GM18861 (cell line): Measurements from ENCODE around the gene TRPM3.

ENCODE experiments used
- ATAC-seq: cut with Tn5 transposase; IDR thresholded peaks from one replicate; pipeline ENCODE4 v1.9.1; 2021; ENCODE audit not compliant: unreplicated experiment

The TRPM3 gene

DNA sequence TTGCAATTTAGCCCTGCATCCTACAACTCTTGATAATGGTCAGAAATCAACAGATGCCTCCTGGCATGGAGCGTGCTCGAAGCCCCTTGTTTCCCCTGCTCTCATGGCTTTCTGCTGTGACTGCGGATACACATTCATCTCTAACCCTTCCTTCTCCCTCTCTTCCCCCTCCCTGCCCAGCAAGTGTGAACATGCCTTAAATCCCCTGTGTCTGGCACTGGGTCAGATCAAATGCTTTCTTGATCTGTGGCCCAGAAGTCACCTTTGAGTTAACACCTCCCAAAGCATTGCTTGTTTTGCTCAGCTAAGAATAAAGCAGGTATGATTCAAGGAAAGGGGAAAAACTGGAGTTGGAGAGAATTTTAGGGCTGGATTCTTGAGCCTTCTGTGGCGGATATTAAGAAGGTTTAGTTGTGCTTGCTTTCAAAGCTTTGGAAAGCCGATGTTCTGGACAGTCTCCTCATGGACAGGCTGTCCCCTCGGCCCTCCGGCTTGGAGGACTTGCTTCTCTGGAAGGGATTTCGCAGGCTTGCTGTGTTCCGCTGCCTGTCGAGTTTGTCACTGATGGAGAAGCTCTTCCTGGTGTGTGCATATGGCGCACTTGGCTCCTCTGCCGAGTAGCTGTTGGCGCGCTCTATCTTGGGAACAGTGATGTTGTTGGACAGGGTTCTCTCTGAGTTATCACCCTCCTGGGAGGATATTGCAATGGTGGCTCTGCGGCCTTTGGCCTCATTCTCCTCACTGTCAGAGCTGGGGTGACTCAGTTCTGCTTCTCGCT lies 585.7 kb downstream of the TRPM3 start:
- ATAC-seq: no peak

DNA sequence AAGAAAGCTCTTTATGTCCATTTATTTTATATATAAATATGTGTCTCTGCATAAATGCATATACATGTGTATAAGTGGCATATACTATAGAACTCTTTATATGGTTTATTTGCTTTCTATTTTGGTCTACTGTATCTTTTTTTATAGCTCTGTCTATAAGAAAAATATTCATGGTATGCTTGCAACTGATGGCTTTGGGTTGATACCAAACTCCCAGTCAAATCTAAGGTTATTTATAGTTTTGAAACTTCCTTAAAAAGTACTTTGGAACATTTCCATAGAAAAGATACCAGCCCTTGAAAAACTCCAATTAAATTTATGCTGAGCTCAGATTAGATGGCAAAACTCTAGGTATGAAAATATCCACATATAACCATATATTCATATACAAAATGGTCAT lies 587.0 kb downstream of the TRPM3 start:
- no peak for ATAC-seq

DNA sequence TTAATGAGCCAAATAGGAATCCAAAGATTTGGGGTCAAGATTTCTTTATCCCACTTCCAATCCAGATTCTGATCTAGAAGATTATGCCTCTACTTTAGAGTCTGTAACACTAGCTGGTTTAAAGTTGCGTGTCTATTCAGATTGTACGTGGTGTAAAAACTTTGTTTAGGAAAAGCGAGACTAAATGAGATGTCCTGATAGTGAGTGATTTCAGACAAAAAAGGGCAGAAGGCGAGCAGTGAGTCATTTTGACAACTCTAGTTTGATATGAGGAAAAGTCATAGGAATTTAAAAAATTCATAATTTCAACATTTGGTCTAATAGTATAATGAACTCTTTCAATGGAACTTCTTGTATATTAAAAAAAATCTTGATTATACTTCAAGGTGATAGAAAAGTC lies 587.4 kb downstream of the TRPM3 start:
- ATAC-seq: no peak

DNA sequence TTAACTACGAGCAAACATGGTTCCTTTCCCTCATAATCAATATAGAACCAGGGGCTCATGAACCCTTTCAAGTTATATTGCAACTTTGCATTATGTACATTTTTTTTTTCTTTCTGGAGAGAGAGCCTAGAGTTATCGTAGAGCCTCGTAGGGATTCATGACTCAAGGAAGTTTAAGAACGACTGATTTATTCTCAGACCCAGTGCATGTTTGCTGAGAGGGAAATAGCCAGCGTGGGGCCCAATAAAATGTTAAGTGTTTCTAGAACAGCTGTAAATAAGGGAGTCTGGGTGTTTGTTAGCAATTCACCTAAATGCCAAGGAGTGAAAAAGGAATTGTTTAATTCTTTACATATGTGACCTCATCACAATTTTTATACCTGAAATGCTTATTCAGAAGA lies 587.9 kb downstream of the TRPM3 start:
- ATAC-seq: no peak

DNA sequence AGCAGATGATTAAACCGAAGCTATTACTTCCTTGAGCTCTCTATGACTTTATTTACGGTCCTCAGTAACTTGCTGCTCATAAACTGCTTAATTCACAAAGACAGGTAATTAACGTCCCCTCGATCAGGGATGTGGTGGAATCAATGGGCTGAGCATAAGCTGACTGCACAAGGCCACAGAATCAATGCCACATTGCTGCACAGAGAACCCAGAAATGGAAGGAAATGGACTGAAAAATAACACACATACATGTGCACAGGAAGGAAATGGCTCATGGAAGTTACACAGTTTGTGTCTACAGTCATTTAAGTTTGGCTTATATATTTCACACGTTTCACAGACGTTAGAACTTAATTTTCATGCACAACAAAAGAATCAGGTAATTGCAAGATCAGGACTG lies 588.7 kb downstream of the TRPM3 start:
- no peak for ATAC-seq

DNA sequence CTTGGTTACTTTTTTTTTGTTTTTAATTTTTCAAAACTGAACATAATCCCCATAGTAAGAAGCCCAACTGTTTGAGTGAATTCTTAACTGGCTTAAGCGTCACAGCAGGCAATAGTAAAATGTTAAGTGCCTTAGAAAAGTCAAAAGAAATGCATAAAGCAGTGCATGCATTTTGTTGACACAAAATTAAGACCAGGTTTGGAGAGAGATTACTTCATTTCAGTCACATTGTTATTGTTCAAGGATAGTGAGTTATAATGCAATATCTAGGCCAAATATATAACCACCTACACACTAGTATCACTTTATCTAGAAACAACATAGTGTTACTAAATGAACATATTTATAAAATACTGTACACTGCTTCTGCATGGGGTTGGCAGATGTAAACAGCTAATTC lies 590.1 kb downstream of the TRPM3 start:
- no peak for ATAC-seq

DNA sequence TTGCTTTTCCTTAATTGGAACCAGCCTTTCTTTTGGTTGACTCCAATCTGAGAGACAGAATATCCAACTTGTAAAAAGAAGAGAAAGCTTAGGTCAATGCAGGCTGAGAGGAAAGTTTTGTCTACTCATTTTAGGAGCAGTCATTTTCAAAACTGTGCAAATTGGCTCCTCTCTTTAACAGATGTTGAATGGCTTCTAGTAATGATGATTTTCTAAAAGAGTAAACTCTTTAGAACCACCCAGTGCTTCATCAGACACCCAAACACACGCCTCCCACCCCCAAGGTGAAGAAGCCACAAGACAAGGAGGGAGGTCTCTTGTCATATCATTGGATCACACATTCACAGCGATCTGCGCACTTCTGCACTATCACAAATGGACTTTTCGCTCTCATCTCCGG lies 590.7 kb downstream of the TRPM3 start:
- ATAC-seq: no peak

DNA sequence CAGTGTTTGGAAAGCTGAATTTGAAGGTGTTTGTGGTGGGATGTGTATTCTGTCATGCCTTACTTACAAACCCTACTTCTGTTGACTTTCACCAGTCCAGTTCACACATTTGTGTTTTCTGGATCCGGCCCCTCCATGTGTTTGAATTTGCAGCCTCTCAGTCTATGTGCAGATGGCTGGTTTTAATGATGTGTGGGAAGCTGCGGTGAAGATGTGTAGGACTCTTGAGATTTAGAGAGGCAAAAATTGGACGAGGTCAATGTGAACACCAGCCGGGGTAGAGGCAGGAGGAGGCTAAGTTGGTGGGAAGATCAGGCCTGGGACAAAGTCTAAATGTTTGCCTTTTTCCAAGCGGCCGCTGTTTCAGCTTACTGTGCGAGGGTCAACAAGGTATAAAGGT lies 591.6 kb downstream of the TRPM3 start:
- no peak for ATAC-seq

DNA sequence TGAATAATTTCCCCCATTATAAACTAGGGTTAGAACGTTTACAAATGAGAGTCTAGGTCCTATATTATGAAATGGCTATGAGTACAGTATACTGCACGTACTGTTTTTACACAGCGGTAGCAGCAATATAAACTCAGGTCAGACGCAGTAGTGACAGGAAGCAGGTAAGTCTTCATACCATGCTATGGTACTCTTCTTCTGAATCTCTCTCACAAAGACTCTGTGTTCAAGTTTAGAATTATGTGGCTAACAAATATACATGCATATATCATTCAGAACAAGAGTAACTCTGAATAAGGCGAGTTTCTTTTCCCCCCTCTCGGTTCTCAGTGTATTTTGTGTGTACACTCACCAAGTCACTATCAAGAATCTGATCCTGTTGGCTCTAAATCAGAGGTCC lies 592.0 kb downstream of the TRPM3 start:
- no peak for ATAC-seq

DNA sequence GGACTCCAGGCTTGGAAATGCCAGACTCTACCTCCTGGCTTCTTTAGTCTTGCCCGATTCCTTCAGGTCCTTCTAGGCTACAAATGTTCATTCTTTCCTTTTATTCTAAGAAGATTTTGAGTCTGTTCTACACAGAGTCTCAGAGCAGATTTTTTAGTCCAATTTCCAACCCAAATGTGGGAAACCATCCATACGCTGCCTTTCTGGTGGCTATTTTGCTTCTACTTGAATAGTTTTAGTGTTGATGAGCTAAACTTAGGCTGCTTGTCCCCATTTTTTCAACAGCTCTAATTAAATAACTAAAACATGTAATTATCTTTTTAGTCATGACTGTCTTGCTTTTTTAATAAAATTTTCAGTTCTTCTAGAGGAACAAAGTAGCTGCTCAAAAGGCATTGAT lies 594.5 kb downstream of the TRPM3 start:
- no peak for ATAC-seq

DNA sequence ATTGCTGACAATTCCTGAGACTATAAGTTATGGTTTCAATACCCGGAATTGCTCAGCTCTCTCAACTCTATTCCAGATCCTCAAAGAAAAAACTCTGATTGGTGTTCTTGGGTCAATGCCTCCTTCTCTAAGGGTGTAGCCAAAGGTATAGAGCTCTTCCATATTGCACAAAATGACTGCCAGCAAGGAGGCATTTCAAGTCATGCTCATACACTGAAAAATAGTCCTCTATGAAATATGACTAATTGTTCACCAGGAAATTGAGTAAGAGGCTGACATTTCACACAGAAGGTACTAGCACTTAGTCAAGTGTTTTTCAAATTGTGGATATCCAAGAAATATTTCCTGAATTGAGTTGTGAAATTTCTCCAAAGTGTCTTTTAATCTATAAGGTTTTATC lies 595.9 kb downstream of the TRPM3 start:
- no peak for ATAC-seq

DNA sequence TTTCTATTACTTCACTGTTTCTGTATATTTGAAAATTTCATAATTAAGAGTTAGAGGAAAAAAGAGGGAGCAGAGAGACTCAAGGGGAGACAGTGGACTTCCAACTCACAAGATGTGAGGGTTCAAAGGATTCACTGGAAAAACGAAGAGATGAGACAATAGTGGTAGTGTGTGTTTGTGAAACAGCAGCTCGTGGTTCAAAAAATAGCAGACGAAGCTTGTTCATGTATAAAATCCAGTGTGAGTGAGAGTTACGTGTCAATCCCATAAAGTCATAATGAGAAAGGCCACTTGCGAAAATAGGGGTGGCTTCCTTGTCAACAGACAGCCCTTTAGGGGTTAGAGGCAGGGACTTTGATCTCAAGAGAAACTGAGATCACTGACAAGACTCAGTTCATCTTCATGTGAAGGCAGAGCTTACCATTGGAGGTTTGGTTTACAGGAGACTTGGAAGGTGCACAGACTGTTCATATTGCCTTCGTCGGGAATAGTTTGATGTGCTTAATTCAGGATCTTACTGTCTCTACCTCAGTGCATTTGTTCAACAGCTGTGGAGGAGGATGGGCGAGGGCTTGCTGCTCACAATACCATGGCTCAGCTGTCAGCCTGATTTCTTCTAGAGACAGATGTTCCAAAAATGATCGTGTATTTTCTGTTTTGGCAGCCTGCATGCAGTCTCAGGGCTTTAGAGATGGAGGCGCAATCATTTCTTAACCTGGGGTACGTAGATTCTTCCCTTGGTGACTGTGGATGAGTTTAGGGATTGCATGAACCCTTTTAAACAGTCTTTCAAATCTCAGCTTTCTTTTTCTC lies 601.3 kb downstream of the TRPM3 start:
- peak; percentile 89 for ATAC-seq

DNA sequence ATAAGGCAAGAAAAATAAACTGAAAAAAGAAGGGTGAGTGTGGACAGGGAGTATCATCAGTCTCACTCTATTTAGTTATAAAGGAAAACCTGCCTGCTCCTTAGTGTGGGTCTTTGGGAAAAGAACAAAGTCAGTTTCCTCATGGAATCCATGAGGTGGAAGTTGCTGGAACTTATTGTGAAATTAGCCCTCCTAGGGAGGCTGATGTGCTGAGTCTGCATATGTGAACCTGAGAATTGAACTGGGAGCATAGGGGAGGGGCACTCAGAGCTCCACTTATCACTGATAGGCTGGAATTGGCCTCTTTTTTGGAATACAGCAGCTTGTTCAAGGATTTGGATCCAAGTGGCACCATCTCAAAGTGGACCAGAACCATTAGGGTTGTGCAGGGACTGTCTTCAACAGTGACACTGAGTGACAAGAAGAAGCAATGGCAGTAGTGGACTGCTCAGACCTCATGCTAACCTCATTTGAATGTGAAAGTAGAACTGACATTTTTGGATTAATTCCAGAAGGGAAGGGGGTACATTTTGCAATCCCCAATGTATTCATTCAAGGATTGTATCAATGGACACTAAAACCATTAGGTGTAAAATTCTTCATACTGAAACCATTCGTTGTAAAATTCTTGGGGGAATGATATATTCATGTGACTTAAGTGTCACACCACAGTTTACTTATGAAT lies 603.4 kb downstream of the TRPM3 start:
- ATAC-seq: no peak

DNA sequence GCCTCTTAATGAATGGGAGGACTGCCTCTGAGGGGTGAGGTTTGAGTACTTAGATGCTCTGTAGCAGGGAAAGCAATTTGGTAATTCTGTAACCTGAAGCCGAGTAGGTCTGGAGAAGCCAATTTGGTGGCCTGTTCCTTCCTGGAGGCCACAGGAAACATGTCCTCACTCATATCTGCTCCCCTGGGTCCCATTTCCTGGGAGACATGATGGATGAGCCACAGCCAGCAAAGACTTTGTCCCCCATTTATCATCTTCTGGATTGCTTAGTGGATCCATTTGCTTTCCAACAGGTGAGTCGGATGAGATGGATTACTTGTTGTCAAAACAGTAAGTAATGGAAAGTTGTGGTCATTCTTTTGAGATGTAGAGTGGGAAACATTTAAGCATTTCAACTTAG lies 607.1 kb downstream of the TRPM3 start:
- no peak for ATAC-seq

DNA sequence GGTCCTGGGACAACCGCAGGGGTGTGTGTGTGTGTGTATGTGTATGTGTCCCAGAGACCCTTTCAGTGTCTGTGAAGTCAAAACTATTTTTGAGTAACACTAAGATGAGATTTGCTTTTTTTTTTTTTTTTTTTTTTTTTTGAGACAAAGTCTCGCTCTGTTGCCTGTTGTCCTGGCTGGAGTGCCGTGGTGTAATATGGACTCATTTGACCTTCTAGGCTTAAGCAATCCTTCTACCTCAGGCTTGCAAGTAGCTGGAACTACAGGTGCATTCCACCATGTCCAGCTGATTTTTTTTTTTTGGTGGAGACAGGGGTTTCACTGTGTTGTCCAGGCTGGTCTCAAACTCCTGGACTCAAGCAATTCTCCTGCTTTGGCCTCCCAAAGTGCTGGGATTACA lies 609.6 kb downstream of the TRPM3 start:
- no peak for ATAC-seq

DNA sequence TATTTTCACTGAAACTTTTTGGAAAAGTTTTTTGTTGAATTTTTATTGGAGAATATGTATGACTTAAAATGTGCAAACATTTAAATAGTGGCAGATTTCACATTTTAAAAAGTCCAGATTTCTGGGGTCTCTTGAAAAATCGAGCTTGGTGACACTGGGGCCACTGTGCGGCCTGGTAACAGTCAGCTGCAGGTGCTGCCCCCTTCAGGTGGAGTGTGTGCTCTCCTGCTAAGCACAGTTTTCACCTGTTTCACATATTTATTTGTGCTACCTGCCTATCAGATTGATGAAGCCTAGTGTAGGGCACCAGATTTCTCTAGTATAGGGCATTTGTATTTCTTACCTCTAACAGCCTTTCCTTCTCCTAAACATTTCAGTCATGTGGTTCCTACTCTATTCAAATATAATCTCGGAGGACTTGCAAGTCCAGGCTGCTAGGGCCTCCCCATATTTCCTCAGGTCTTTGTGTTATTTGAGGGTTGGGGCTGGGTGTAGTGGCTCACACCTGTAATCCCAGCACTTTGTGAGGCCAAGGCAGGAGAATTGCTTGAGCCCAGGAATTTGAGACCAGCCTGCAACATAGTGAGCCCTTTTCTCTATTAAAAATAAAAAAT lies 611.2 kb downstream of the TRPM3 start:
- no peak for ATAC-seq

DNA sequence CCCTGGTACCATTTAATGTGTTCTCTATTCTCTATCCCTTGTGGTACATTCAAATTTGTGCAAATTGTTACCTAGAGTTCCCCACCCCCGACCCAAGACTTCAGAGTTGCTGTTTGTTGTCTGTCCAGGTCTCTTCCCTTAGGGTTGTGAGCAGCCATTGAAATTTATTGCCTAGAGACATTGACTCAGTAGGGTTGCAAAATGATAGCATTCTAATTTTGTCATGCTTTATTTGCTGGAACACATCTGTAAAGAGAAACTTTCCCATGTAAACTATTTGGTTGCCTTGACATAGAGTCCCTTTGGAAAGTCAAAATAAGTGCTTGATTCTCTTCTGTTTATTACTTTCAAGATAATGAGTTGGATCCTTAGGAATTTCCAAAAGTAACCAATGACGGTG lies 615.3 kb downstream of the TRPM3 start:
- no peak for ATAC-seq

DNA sequence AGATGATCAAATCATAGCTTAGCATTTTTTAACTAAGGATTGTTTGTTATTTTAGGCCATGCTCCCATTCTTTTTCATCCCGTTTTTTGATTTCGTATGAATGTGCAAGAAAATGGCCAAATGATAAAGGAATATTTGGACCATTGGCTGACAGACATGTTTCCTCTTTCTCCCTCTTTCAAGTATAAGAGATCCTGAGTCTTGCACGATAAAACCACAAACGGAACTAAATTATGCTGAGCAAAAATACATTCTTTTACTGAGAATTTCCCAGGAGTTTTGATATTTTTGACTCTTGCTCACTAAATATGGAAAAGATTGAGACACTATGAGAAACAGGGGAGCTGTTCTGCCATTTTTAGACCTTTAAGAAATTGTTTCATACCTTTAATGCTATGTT lies 616.6 kb downstream of the TRPM3 start:
- ATAC-seq: no peak

DNA sequence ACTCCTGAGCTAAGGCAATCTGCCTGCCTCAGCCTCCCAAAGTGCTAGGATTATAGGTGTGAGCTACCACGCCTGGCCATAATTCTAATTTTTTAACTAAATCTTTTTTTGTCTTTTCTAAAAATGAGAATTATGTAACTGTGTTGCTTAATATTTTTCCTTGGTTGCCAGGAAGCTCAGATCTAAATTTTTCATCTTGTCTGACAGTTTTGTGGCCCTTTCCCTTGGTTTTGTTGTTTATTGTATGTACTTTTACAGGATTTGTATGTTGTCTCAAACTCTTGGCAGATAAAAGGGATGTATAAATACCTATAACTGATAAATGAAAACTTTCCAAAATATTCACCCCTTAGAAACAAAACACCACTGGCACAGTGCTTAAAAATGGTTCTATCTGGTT lies 618.7 kb downstream of the TRPM3 start:
- no peak for ATAC-seq

DNA sequence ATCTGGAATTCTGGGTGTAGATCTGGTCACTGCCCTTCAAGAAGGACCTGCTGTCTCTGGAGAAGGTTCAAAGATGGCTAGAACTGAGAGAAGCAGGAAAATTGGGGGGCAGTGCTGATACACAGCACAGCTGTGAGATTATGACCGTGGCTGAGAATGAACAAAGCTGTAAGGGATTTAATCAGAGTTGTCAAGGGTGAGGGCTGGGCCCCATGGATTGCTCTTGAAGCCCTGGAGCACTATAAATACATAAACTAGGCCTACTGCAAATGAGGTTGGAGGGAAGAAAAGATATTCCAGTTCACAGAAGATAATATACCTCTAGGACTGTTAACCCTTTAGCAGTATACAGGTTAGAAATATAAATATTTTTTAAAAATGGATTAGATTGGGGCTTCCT lies 620.6 kb downstream of the TRPM3 start:
- ATAC-seq: no peak

DNA sequence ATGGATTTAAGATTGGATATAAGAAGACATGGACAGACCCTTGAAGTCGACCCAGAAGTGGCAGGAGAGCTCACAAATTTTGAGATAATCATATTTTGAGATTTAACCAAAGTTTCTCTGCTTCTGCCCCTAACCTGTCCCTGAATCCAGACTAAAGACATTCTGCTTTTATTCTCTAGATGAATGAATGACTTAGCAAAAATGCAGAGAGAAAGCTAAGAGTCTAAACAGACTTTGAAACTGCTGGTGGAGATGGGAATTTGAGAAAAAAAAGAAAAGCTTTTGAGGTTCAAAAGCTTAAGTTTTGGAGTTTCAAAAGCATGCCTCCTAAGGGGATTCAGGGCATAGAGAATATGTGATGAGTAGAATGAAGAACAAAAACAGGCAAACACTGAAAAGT lies 621.8 kb downstream of the TRPM3 start:
- ATAC-seq: no peak

DNA sequence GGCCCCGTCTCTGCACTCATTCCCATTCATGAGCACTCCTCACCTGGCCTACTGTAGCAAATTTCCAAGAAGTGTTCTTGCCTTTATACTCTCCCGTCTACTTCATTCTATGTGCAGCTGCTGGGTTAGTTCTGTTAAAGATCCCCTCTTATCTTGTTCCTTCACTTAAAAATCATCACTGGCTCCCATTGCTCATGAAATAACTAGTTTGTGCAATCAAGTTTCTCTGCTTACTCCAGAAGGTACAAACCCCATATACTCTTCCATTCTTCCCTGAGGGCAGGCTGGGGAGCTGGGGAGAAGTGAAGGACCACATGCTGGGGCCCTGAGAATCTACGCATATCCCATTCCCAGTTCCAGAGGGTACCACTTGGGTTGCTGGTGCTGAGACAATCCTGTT lies 622.6 kb downstream of the TRPM3 start:
- no peak for ATAC-seq
